Activated naive CD4-positive, alpha-beta T cell treated with anti-CD3 and anti-CD28 coated beads for 36 hours (primary cell): ENCODE data around the gene ZDHHC1. TPM values are rescaled to one million over a fixed set of nuclear protein-coding genes. Genes with fewer than 3 reads are reported as not detected.

Experiments used
- CTCF ChIA-PET: fragments of 350-600 bp; sonication (Branson Sonifier 250); formaldehyde crosslinking; loops from one replicate; lab custom pipeline; 2021; ENCODE audit warnings: antibody characterized with exemption; lab: Charles Lee
- DNase-seq: peaks from one replicate; pipeline ENCODE4 v3.0.0-alpha.2; 2020
- H3K27ac Mint-ChIP-seq: one replicate; pipeline ENCODE4 v1.8.0; 2021; ENCODE audit warnings: mild to moderate bottlenecking, mixed read lengths
- H3K27me3 Mint-ChIP-seq: one replicate; pipeline ENCODE4 v1.8.0; 2021; ENCODE audit warnings: low read depth, mixed read lengths
- H3K36me3 Mint-ChIP-seq: one replicate; pipeline ENCODE4 v1.8.0; 2021; ENCODE audit warnings: low read depth, mixed read lengths
- H3K4me1 Mint-ChIP-seq: one replicate; pipeline ENCODE4 v1.8.0; 2021; ENCODE audit warnings: low read depth, mixed read lengths
- H3K4me3 Mint-ChIP-seq: one replicate; pipeline ENCODE4 v1.8.0; 2021; ENCODE audit warnings: mild to moderate bottlenecking, moderate library complexity, mixed read lengths
- H3K9me3 Mint-ChIP-seq: one replicate; pipeline ENCODE4 v1.8.0; 2021; ENCODE audit warnings: mixed read lengths
- intact Hi-C: fragments of 100-400 bp; cut with micrococcal nuclease; formaldehyde crosslinking; loops from one replicate; pipeline ENCODE4 v1.15.1; 2023
- total RNA-seq, 2 experiments: library from RNA; stranded (reverse); gene quantifications; one replicate each; pipeline ENCODE4 v1.2.3, GENCODE V29; 2021

Gene ZDHHC1
- total RNA-seq, 2 experiments from 2014 or later = 0.12 to 0.32 TPM

GRCh38 chr16:67395458-67396158 lies 20.7 kb downstream of the ZDHHC1 start:
- intact Hi-C loops = loop anchor here (10.0 kb wide), 1 partner anchor 241 kb away; the partner anchor contains the start of genes B3GNT9, FBXL8 and TRADD
- no peaks in the 10 kb centered on the region for H3K9me3 Mint-ChIP-seq
- H3K4me3 Mint-ChIP-seq = no peak overlapping the region
- peaks cover 7% of the 10 kb centered on the region for H3K4me1 Mint-ChIP-seq
- DNase-seq = no peak
- CTCF ChIA-PET = interaction anchor here (1.3 kb wide), 1 partner anchor 117 kb away, joined by 6 read pairs; the partner anchor contains the start of gene PLEKHG4
- no peak overlapping the region for H3K27ac Mint-ChIP-seq
- H3K36me3 Mint-ChIP-seq = no peaks in the 10 kb centered on the region
- peaks cover 20% of the 10 kb centered on the region for H3K27me3 Mint-ChIP-seq

GRCh38 chr16:67395105-67395457 lies 21.2 kb downstream of the ZDHHC1 start:
- Mint-ChIP-seq H3K36me3 (no peaks in the 10 kb centered on the region), H3K9me3 (no peaks in the 10 kb centered on the region), H3K27ac (no peak overlapping the region), H3K4me1 (peaks cover 7% of the 10 kb centered on the region), H3K4me3 (no peak overlapping the region), H3K27me3 (peaks cover 20% of the 10 kb centered on the region)
- no peak for DNase-seq
- intact Hi-C loops = loop anchor here (10.0 kb wide), 1 partner anchor 240 kb away; the partner anchor contains the start of genes B3GNT9, FBXL8 and TRADD
- CTCF ChIA-PET = interaction anchor here (0.5 to 1.3 kb wide), 2 partner anchors 117 to 127 kb away, joined by 3 to 6 read pairs; partner anchors contain the start of gene PLEKHG4

GRCh38 chr16:67394155-67395104 lies 21.8 kb downstream of the ZDHHC1 start:
- H3K27ac Mint-ChIP-seq = no peak overlapping the region
- intact Hi-C loops = loop anchor here (10.0 kb wide), 1 partner anchor 240 kb away; the partner anchor contains the start of genes B3GNT9, FBXL8 and TRADD
- CTCF ChIA-PET = interaction anchor here (0.5 to 1.8 kb wide), 7 partner anchors 13 to 126 kb away, joined by 3 to 6 read pairs (median 3); partner anchors contain the start of gene PLEKHG4

GRCh38 chr16:67393788-67394154 lies 22.5 kb downstream of the ZDHHC1 start:
- no peak for DNase-seq
- peak overlapping the region; percentile 15 for H3K4me3 Mint-ChIP-seq
- peaks cover 7% of the 10 kb centered on the region for H3K4me1 Mint-ChIP-seq
- H3K27ac Mint-ChIP-seq = no peak overlapping the region
- intact Hi-C loops = loop anchor here (1.0 to 10.0 kb wide), 2 partner anchors 239 to 375 kb away; partner anchors contain the start of genes B3GNT9, FBXL8 and TRADD
- peaks cover 20% of the 10 kb centered on the region for H3K27me3 Mint-ChIP-seq
- H3K9me3 Mint-ChIP-seq = no peaks in the 10 kb centered on the region
- no peaks in the 10 kb centered on the region for H3K36me3 Mint-ChIP-seq
- CTCF ChIA-PET = interaction anchor here (1.0 to 1.8 kb wide), 5 partner anchors 13 to 116 kb away, joined by 3 to 6 read pairs (median 3); no protein-coding TSS in a partner anchor

More at GRCh38 chr16:67394155-67395104, 21.8 kb downstream of the ZDHHC1 start:
- no peak for DNase-seq
- Mint-ChIP-seq H3K36me3 (no peaks in the 10 kb centered on the region), H3K4me3 (peak overlapping the region; percentile 15), H3K27me3 (peaks cover 20% of the 10 kb centered on the region), H3K9me3 (no peaks in the 10 kb centered on the region), H3K4me1 (peaks cover 7% of the 10 kb centered on the region)

- intact Hi-C loops = loop anchor here (1.0 to 10.0 kb wide), 2 partner anchors 238 to 375 kb away; partner anchors contain the start of genes B3GNT9, FBXL8 and TRADD
- peaks cover 20% of the 10 kb centered on the region for H3K27me3 Mint-ChIP-seq
- peak within 1 kb of the TSS; percentile 15 for H3K4me3 Mint-ChIP-seq
- CTCF ChIA-PET = interaction anchor here (0.6 to 1.8 kb wide), 6 partner anchors 13 to 132 kb away, joined by 3 to 6 read pairs (median 3); no protein-coding TSS in a partner anchor
- H3K4me1 Mint-ChIP-seq = peaks cover 7% of the 10 kb centered on the region
- no peaks in the 10 kb centered on the region for H3K36me3 Mint-ChIP-seq
- no peak within 1 kb of the TSS for H3K27ac Mint-ChIP-seq
- no peaks in the 10 kb centered on the region for H3K9me3 Mint-ChIP-seq
- DNase-seq = peak; percentile 47
Observed at GRCh38 chr16:67393111-67393787, 23.0 kb downstream of the ZDHHC1 start, which contains the start of gene TPPP3. Gene TPPP3, minus strand, starts transcription at chr16:67393498. Its CDS starts 2,387 bp downstream, at chr16:67391111.

- H3K36me3 Mint-ChIP-seq = no peaks in the 10 kb centered on the region
- H3K9me3 Mint-ChIP-seq = no peaks in the 10 kb centered on the region
- CTCF ChIA-PET = interaction anchor here (0.6 to 1.8 kb wide), 4 partner anchors 15 to 131 kb away, joined by 3 to 5 read pairs (median 4); no protein-coding TSS in a partner anchor
- peaks cover 7% of the 10 kb centered on the region for H3K4me1 Mint-ChIP-seq
- peaks cover 20% of the 10 kb centered on the region for H3K27me3 Mint-ChIP-seq
- H3K27ac Mint-ChIP-seq = no peak overlapping the region
- intact Hi-C loops = loop anchor here (1.0 to 10.0 kb wide), 2 partner anchors 238 to 374 kb away; partner anchors contain the start of genes B3GNT9, FBXL8 and TRADD
- DNase-seq = no peak
- no peak overlapping the region for H3K4me3 Mint-ChIP-seq
Observed at GRCh38 chr16:67392301-67393059, 23.8 kb downstream of the ZDHHC1 start.

- no peak overlapping the region for H3K27ac Mint-ChIP-seq
- intact Hi-C loops = loop anchor here (10.0 kb wide), 1 partner anchor 237 kb away; the partner anchor contains the start of genes B3GNT9, FBXL8 and TRADD
- peaks cover 20% of the 10 kb centered on the region for H3K27me3 Mint-ChIP-seq
- no peak for DNase-seq
- no peak overlapping the region for H3K4me3 Mint-ChIP-seq
- H3K36me3 Mint-ChIP-seq = no peaks in the 10 kb centered on the region
- H3K9me3 Mint-ChIP-seq = no peaks in the 10 kb centered on the region
- H3K4me1 Mint-ChIP-seq = peaks cover 7% of the 10 kb centered on the region
- CTCF ChIA-PET = interaction anchor here (0.6 kb wide), 2 partner anchors 10 to 19 kb away, joined by 3 to 5 read pairs; no protein-coding TSS in a partner anchor
Observed at GRCh38 chr16:67391424-67392300, 24.6 kb downstream of the ZDHHC1 start.

- DNase-seq = no peak
- H3K27me3 Mint-ChIP-seq = peaks cover 20% of the 10 kb centered on the region
- H3K27ac Mint-ChIP-seq = no peak overlapping the region
- peaks cover 7% of the 10 kb centered on the region for H3K4me1 Mint-ChIP-seq
- H3K9me3 Mint-ChIP-seq = no peaks in the 10 kb centered on the region
- CTCF ChIA-PET = interaction anchor here (0.6 kb wide), 2 partner anchors 9 to 42 kb away, joined by 3 read pairs; no protein-coding TSS in a partner anchor
- intact Hi-C loops = loop anchor here (10.0 kb wide), 1 partner anchor 236 kb away; the partner anchor contains the start of genes B3GNT9, FBXL8 and TRADD
- H3K36me3 Mint-ChIP-seq = no peaks in the 10 kb centered on the region
- no peak overlapping the region for H3K4me3 Mint-ChIP-seq
Observed at GRCh38 chr16:67390816-67391423, 25.4 kb downstream of the ZDHHC1 start.

- DNase-seq = no peak
- Mint-ChIP-seq H3K4me1 (peaks cover 8% of the 10 kb centered on the region), H3K36me3 (no peaks in the 10 kb centered on the region), H3K27me3 (peaks cover 13% of the 10 kb centered on the region), H3K27ac (no peak overlapping the region), H3K4me3 (no peak overlapping the region), H3K9me3 (no peaks in the 10 kb centered on the region)
- CTCF ChIA-PET = interaction anchor here (0.6 kb wide), 1 partner anchor 41 kb away, joined by 3 read pairs; no protein-coding TSS in a partner anchor
- intact Hi-C loops = loop anchor here (10.0 kb wide), 1 partner anchor 235 kb away; the partner anchor contains the start of genes B3GNT9, FBXL8 and TRADD
Observed at GRCh38 chr16:67389911-67390815, 26.1 kb downstream of the ZDHHC1 start.
